ENCODE measurements around the gene LGR4.

DNA sequence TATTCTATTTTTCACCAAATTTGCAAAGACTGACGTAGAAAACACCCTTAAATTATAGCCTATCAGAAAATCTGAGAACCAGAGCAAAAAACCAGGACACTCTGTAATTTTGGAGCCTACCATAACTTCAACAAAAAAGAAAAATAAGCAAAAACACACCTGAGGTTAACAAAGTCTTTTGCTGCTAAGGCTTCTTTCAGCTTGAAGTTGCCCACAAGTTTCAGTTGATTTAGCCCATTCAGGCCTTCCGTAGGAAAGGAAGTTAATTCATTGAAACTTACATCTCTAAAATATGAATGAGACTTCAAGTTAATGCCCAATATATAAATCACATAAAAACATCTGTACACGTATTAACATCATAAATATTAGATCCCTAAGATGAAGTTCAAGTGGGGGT lies 99.2 kb downstream of the LGR4 start:
- TF ChIP-seq SP1 (IDR thresholded peaks at IDR 0.05), result no peak
- no peak for TF ChIP-seq NFRKB (IDR thresholded peaks at IDR 0.05)

Measured in HEK293T (cell line).